GM12801 (cell line): ENCODE data around the gene MATK.

ENCODE experiments used
- TF ChIP-seq, protein P1 (sequence below): IDR thresholded peaks from one replicate; pipeline ENCODE4 v1.5.1; 2011; ENCODE audit warnings: control low read depth; ENCODE audit not compliant: insufficient read length; ENCODE audit errors: extremely low read depth

The MATK gene

DNA sequence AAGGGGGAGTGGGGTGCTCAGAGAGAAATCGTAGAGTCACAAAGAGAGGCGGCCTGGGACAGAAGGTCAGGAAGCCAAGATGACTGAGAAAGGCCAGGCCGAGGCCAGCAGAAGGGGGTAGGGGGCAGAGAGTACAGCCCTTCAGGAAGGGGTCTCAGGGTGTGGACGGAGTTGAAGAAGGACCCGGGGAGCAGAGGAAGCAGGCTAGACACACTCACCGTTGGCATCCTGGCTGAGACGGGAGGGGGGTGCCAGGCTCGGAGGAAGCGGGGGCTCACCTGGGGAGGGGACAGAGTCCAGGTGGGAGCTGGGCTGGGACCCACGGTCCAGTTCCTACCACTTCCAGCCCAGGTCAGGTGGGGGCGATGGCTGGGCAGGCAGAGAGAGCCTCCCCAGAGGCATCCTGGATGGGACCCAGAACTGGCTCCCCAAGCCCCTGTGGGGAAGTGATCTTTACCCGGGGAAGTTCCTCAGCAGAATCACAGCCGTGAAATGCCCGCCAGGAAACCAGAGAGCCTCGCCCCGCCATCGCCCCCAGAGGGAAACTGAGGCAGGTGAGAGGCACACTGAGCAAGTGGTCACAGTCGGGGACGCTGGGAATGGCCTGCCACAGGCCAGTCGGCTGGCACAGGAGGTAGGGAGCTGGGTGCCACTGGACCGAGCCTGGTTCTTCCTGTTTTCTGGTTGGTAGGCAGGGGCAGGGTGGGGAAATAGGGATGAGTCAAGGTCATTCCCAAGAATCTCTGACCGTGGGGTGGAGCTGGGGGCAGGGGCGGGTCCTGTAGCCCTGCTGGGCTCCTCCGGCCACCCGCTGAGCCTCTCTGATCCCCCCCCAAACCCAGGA, 1.4 kb downstream of the MATK start:
- TF ChIP-seq, protein P1, sequence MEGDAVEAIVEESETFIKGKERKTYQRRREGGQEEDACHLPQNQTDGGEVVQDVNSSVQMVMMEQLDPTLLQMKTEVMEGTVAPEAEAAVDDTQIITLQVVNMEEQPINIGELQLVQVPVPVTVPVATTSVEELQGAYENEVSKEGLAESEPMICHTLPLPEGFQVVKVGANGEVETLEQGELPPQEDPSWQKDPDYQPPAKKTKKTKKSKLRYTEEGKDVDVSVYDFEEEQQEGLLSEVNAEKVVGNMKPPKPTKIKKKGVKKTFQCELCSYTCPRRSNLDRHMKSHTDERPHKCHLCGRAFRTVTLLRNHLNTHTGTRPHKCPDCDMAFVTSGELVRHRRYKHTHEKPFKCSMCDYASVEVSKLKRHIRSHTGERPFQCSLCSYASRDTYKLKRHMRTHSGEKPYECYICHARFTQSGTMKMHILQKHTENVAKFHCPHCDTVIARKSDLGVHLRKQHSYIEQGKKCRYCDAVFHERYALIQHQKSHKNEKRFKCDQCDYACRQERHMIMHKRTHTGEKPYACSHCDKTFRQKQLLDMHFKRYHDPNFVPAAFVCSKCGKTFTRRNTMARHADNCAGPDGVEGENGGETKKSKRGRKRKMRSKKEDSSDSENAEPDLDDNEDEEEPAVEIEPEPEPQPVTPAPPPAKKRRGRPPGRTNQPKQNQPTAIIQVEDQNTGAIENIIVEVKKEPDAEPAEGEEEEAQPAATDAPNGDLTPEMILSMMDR: no peak

GRCh38 chr19:3783660-3784584, 2.3 kb downstream of the MATK start:
- TF ChIP-seq, protein P1: no peak

DNA sequence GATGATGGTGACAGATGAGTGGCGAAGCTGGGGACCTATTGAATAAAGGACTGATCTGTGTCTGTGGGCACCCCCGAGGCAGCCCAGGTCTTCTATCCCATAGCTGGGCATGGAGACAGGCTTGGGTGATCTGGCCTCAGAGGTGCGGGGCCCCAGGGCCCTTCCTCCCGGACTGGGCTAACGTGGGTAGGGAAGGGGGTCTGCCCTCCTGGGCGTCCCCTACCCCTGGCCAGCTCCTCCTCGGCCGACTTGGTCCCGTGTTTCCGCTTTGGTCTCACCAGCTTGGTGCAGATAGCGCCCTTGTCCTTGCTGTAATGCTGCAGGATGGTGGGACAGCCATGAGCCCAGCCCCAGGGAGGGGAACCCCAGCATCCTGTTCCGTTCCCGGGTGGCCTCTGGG, 3.3 kb downstream of the MATK start:
- TF ChIP-seq, protein P1: no peak

- TF ChIP-seq, protein P1: no peak
These were observed 3.9 kb downstream of the MATK start for GRCh38 chr19:3782330-3782729.

- TF ChIP-seq, protein P1: no peak
These were observed 4.6 kb downstream of the MATK start for GRCh38 chr19:3781603-3782002.

GRCh38 chr19:3780786-3781304, 5.3 kb downstream of the MATK start:
- TF ChIP-seq, protein P1: no peak

DNA sequence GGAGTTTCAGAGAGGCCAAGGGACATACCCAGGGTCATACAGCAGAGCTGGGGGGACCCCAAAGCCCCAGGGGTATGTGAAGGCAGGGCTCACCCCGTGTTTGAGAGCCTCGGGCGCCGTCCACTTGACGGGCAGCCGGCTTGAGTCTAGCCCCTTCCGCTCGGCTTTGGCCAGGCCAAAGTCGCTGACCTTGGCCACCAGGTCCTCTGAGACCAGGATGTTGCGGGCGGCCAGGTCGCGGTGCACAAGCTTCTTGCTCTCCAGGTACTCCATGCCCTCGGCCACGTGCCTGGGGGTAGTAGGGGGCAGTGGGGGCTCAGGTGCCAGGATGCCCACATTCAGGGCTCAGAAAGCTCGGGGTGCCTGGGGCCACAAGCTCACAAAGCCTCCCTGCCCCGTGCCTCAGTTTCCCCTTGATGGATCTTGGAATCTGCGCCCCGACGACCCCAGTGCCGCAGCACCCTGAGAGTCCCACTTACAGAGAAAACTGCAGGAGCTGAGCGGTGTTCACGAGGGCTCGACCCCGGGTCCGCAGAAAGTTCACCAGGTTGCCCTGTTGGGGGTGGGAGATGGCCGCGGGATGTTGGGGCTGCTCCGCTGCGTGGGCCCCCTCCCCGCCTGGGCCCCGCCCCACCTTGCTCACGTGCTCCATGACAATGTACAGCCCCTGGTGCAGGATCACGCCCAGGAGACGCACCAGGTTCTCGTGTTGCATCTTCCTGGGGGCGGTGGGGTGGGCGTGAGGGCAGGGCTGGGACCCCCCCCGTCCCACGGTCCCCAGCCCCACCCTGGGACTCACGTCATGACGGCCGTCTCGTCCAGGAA, 7.1 kb downstream of the MATK start:
- TF ChIP-seq, protein P1: no peak
